ENCODE results near the gene GRIN2A.

DNA sequence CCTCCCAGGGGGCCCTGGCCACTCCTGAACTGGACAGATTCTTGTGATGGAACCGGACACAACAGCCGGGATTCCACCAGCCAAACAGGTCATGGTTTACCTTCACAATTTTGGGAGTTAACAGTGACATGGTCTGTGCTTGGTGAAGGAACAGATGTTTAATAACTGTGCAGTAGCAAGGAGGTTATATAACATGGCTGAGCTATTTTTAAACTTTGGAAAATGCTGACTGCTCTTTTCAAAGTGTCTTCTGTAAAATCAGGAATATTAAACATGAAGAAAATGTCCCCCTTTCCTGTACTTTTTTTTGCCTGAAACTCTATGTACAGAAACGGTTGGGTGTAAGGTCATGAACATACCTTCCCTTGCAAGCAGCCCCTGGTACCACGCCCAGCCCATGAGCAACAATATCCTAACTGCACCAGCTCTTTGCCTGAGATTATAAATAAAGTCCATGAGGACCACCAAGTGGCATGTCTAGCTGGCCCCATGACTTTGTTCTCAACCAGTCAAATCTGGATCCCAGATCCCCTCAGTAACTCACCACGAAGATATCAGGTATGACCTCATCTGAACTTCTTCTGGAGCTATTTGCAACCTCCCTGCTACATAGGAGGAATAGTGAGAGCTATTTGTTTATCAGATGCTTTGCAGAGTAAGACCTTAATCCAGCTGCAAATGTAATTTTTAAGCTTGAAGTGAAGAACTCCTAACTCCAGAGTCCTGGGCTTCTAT, 249.1 kb downstream of the GRIN2A start:
- TF ChIP-seq EZH2 (IDR thresholded peaks at IDR 0.05; ENCODE audit: insufficient read depth, poor library complexity, severe bottlenecking) (no peak), EZH2phosphoT487 (IDR thresholded peaks at IDR 0.05; ENCODE audit: insufficient read depth, low read depth) (no peak)

Measured in GM23248 (cell line).